Mesenchymal stem cell (in vitro differentiated cells and primary cell): Measurements from ENCODE around the gene CNOT2.
A peak's percentile ranks its signal among the peaks of the same experiment; 100 is the strongest.

Experiments
- DNase-seq: peaks from one replicate; pipeline ENCODE4 v3.0.0-alpha.2; 2013
- H2AFZ ChIP-seq: one replicate; pipeline ENCODE4 v1.6.1; 2013; ENCODE audit warnings: low read depth, mild to moderate bottlenecking, control low read depth, inconsistent platforms, low read length, moderate library complexity
- H2AK5ac ChIP-seq: 2 replicates; pipeline ENCODE4 v1.6.1; 2013; ENCODE audit warnings: low read length, moderate library complexity, mild to moderate bottlenecking, inconsistent platforms; ENCODE audit not compliant: severe bottlenecking
- H2BK120ac ChIP-seq: one replicate; pipeline ENCODE4 v1.6.1; 2013; ENCODE audit warnings: low read depth, mild to moderate bottlenecking, inconsistent platforms, low read length, moderate library complexity
- H2BK12ac ChIP-seq, 2 experiments: one replicate each; pipeline ENCODE4 v1.6.1; 2013; ENCODE audit warnings: inconsistent platforms in 2 of 2, low read length in 2 of 2, mild to moderate bottlenecking in 2 of 2, moderate library complexity in 2 of 2, control low read depth in 1 of 2
- H2BK15ac ChIP-seq: one replicate; pipeline ENCODE4 v1.6.1; 2013; ENCODE audit warnings: mild to moderate bottlenecking, low read depth, inconsistent platforms; ENCODE audit not compliant: poor library complexity, severe bottlenecking
- H2BK5ac ChIP-seq: 2 replicates; pipeline ENCODE4 v1.6.1; 2013; ENCODE audit warnings: low read depth, mild to moderate bottlenecking, low read length, control low read depth, inconsistent platforms; ENCODE audit not compliant: poor library complexity, severe bottlenecking
- H3K14ac ChIP-seq, 2 experiments: one replicate each; pipeline ENCODE4 v1.6.1; 2013; ENCODE audit warnings: inconsistent platforms in 2 of 2, low read length in 2 of 2, control low read depth in 1 of 2, mild to moderate bottlenecking in 1 of 2, moderate library complexity in 1 of 2
- H3K18ac ChIP-seq, 2 experiments: one replicate each; pipeline ENCODE4 v1.6.1; 2013; ENCODE audit warnings: inconsistent platforms in 2 of 2, low read length in 2 of 2, control low read depth in 1 of 2, low read depth in 1 of 2, mild to moderate bottlenecking in 1 of 2
- H3K23ac ChIP-seq, 2 experiments: one replicate each; pipeline ENCODE4 v1.6.1; 2013; ENCODE audit warnings: inconsistent platforms in 2 of 2, low read length in 2 of 2, mild to moderate bottlenecking in 2 of 2, moderate library complexity in 2 of 2, control low read depth in 1 of 2
- H3K27ac ChIP-seq: 2 replicates; pipeline ENCODE4 v1.5.1; 2013; ENCODE audit warnings: mild to moderate bottlenecking, moderate library complexity, low read length, control low read depth, inconsistent platforms; ENCODE audit not compliant: poor library complexity, severe bottlenecking
- H3K27me3 ChIP-seq, 2 experiments: 2 replicates each; pipeline versions ENCODE4 v1.6.1 to v1.7.0; 2013; ENCODE audit warnings: low read length in 2 of 2, mild to moderate bottlenecking in 2 of 2, moderate library complexity in 2 of 2, control low read depth in 1 of 2, inconsistent platforms in 1 of 2; ENCODE audit not compliant: control insufficient read depth in 1 of 2, insufficient read depth in 1 of 2
- H3K36me3 ChIP-seq, 2 experiments: 2 replicates each; pipeline versions ENCODE4 v1.6.1 to v1.7.0; 2013; ENCODE audit warnings: low read length in 2 of 2, control low read depth in 1 of 2, inconsistent platforms in 1 of 2, low read depth in 1 of 2, mild to moderate bottlenecking in 1 of 2; ENCODE audit not compliant: insufficient read depth in 2 of 2, control insufficient read depth in 1 of 2
- H3K4ac ChIP-seq, 2 experiments: one replicate each; pipeline ENCODE4 v1.6.1; 2013; ENCODE audit warnings: inconsistent platforms in 2 of 2, low read length in 2 of 2, mild to moderate bottlenecking in 2 of 2, moderate library complexity in 2 of 2, control low read depth in 1 of 2, low read depth in 1 of 2
- H3K4me1 ChIP-seq: 2 replicates; pipeline ENCODE4 v1.6.1; 2013; ENCODE audit warnings: low read depth, low read length, control low read depth; ENCODE audit not compliant: control insufficient read depth, insufficient read depth
- H3K4me2 ChIP-seq: 2 replicates; pipeline ENCODE4 v1.6.1; 2013; ENCODE audit warnings: low read length, mild to moderate bottlenecking, inconsistent platforms; ENCODE audit not compliant: poor library complexity, severe bottlenecking
- H3K4me3 ChIP-seq, 2 experiments: 2 replicates each; pipeline versions ENCODE4 v1.5.1 to v1.7.0; 2013; ENCODE audit warnings: low read length in 2 of 2, mild to moderate bottlenecking in 2 of 2, control low read depth in 1 of 2, low read depth in 1 of 2; ENCODE audit not compliant: insufficient read depth in 1 of 2
- H3K79me1 ChIP-seq: replicated peaks from 2 replicates; pipeline ENCODE4 v1.6.1; 2013; ENCODE audit warnings: mild to moderate bottlenecking, control low read depth, low read length, inconsistent platforms; ENCODE audit not compliant: poor library complexity, severe bottlenecking
- H3K9ac ChIP-seq: 2 replicates; pipeline ENCODE4 v1.7.0; 2013; ENCODE audit warnings: mild to moderate bottlenecking, low read length, moderate library complexity
- H3K9me3 ChIP-seq: 2 replicates; pipeline ENCODE4 v1.7.0; 2013; ENCODE audit warnings: mild to moderate bottlenecking, low read length; ENCODE audit not compliant: control insufficient read depth
- H4K8ac ChIP-seq: one replicate; pipeline ENCODE4 v1.6.1; 2013; ENCODE audit warnings: inconsistent platforms, mild to moderate bottlenecking, low read length, moderate library complexity
- H4K91ac ChIP-seq: one replicate; pipeline ENCODE4 v1.6.1; 2013; ENCODE audit warnings: mild to moderate bottlenecking, low read length, inconsistent platforms
- WGBS: methylation state at CpG from one replicate; pipeline ENCODE4 v1.1.7; 2013; ENCODE audit warnings: mixed read lengths; 5-methylcytosine and 5-hydroxymethylcytosine counted together

The CNOT2 gene

GRCh38 chr12:70251226-70251625 lies 8.0 kb downstream of the CNOT2 start:
- Histone ChIP-seq H3K18ac (no peak overlapping the region), H3K4me2 (no peak overlapping the region), H3K4me3 (no peak overlapping the region), H2BK120ac (no peak overlapping the region), H3K27ac (no peak overlapping the region), H3K4ac (no peak overlapping the region), H3K79me1 (no peaks in the 10 kb centered on the region), H3K36me3 (peaks cover 7 to 11% of the 10 kb centered on the region in 2 experiments), H2BK5ac (no peak overlapping the region), H2BK12ac (no peak overlapping the region), H3K4me1 (peaks cover 6% of the 10 kb centered on the region), H4K8ac (no peak overlapping the region), H3K14ac (no peak overlapping the region), H2AK5ac (no peak overlapping the region), H3K9me3 (no peaks in the 10 kb centered on the region), H3K27me3 (no peaks in the 10 kb centered on the region), H3K23ac (no peak overlapping the region), H2AFZ (no peak overlapping the region), H4K91ac (no peak overlapping the region), H3K9ac (no peak overlapping the region), H2BK15ac (no peak overlapping the region)
- 43% methylated on average over 1 of the region's 2 CpGs for WGBS
- no peak for DNase-seq

DNA sequence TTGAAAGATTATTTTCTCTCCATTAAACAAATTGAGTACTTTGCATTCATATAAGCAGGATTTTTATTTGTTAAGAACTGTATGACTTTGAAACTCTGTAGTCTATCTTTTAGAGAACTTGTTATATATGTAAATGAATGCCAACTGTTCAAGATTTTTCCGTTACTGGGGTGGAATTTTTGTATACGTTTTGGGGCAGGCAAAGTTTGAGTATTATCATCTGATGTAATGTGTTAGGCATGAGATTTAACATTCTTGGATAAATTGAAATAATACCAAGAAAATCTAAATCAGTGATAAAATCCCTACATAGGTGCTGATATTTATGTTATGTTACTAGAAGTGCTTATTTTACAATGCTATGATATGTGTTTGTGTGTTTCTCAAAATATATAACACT lies 8.4 kb downstream of the CNOT2 start:
- H2BK15ac ChIP-seq = no peak overlapping the region
- no peak overlapping the region for H2BK12ac ChIP-seq
- no peak overlapping the region for H2AFZ ChIP-seq
- no peak overlapping the region for H3K4ac ChIP-seq
- no peak overlapping the region for H2BK5ac ChIP-seq
- no peaks in the 10 kb centered on the region for H3K27me3 ChIP-seq
- H3K4me2 ChIP-seq = no peak overlapping the region
- H3K27ac ChIP-seq = no peak overlapping the region
- H3K79me1 ChIP-seq = no peaks in the 10 kb centered on the region
- no peak overlapping the region for H4K91ac ChIP-seq
- no peak overlapping the region for H3K4me3 ChIP-seq
- H3K14ac ChIP-seq = no peak overlapping the region
- 60% methylated on average over 2 of the region's 2 CpGs for WGBS
- no peak overlapping the region for H4K8ac ChIP-seq
- no peak overlapping the region for H3K9ac ChIP-seq
- no peak for DNase-seq
- no peak overlapping the region for H2AK5ac ChIP-seq
- no peak overlapping the region for H2BK120ac ChIP-seq
- no peak overlapping the region for H3K23ac ChIP-seq
- H3K18ac ChIP-seq = no peak overlapping the region
- H3K9me3 ChIP-seq = no peaks in the 10 kb centered on the region
- peaks cover 7 to 11% of the 10 kb centered on the region in 2 experiments for H3K36me3 ChIP-seq
- H3K4me1 ChIP-seq = peaks cover 6% of the 10 kb centered on the region

DNA sequence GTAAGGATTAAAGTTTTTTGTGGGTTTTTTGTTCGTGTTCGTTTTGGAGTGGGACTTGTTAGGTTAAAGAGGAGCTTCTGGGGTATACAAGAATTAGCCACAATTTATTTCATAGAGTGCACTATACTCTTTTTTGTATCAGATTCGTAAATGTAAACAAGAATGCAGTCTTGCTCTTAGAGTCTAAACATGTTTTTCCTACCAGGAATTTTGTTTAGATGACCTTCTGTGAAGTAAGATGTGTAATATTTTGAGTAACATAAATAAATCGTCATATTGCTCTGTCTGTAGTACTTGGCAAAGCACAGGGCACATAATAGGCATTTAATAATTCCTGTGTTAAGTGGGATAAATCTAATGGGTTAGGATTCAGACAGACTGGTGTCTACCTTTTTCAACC lies 9.6 kb downstream of the CNOT2 start:
- H2AK5ac ChIP-seq = no peak overlapping the region
- H3K23ac ChIP-seq = no peak overlapping the region
- no peak overlapping the region for H3K9ac ChIP-seq
- peaks cover 3% of the 10 kb centered on the region for H3K4me1 ChIP-seq
- H2BK120ac ChIP-seq = no peak overlapping the region
- H2BK5ac ChIP-seq = no peak overlapping the region
- H3K4ac ChIP-seq = no peak overlapping the region
- H3K79me1 ChIP-seq = no peaks in the 10 kb centered on the region
- H3K4me3 ChIP-seq = no peak overlapping the region
- no peak overlapping the region for H2BK15ac ChIP-seq
- no peak overlapping the region for H4K91ac ChIP-seq
- H2BK12ac ChIP-seq = no peak overlapping the region
- no peaks in the 10 kb centered on the region for H3K27me3 ChIP-seq
- DNase-seq = peak; percentile 67
- no peak overlapping the region for H2AFZ ChIP-seq
- 18% methylated on average over 1 of the region's 4 CpGs for WGBS
- H3K4me2 ChIP-seq = no peak overlapping the region
- peaks cover 3 to 6% of the 10 kb centered on the region in 2 experiments for H3K36me3 ChIP-seq
- no peak overlapping the region for H3K27ac ChIP-seq
- H4K8ac ChIP-seq = no peak overlapping the region
- H3K9me3 ChIP-seq = no peaks in the 10 kb centered on the region
- no peak overlapping the region for H3K18ac ChIP-seq
- no peak overlapping the region for H3K14ac ChIP-seq

GRCh38 chr12:70254225-70254624 lies 11.0 kb downstream of the CNOT2 start:
- no peak overlapping the region for H3K4me3 ChIP-seq
- H3K79me1 ChIP-seq = no peaks in the 10 kb centered on the region
- no peaks in the 10 kb centered on the region for H3K9me3 ChIP-seq
- H2BK120ac ChIP-seq = no peak overlapping the region
- H3K18ac ChIP-seq = no peak overlapping the region
- H2AK5ac ChIP-seq = no peak overlapping the region
- whole genome bisulfite sequencing = over 99% methylated on average over 5 of the region's 5 CpGs
- no peak overlapping the region for H3K27ac ChIP-seq
- DNase-seq = no peak
- H3K36me3 ChIP-seq = peaks cover 3 to 6% of the 10 kb centered on the region in 2 experiments
- no peak overlapping the region for H2BK5ac ChIP-seq
- H3K23ac ChIP-seq = no peak overlapping the region
- no peak overlapping the region for H3K4ac ChIP-seq
- no peak overlapping the region for H3K4me2 ChIP-seq
- H4K8ac ChIP-seq = no peak overlapping the region
- no peak overlapping the region for H3K14ac ChIP-seq
- H3K27me3 ChIP-seq = no peaks in the 10 kb centered on the region
- no peak overlapping the region for H2BK12ac ChIP-seq
- no peak overlapping the region for H2BK15ac ChIP-seq
- peaks cover 3% of the 10 kb centered on the region for H3K4me1 ChIP-seq
- H3K9ac ChIP-seq = no peak overlapping the region
- H2AFZ ChIP-seq = no peak overlapping the region
- H4K91ac ChIP-seq = no peak overlapping the region
